Measurements from ENCODE around the gene PLS1. TPM values are rescaled to one million over a fixed set of nuclear protein-coding genes. Genes with fewer than 3 reads are reported as not detected.

PLS1 gene
- total and polyA plus RNA-seq, 2 of the 8 experiments (the other 6 are each of a cell fraction or from before 2014, with no cell fraction given): 18.7 to 44.7 TPM

DNA sequence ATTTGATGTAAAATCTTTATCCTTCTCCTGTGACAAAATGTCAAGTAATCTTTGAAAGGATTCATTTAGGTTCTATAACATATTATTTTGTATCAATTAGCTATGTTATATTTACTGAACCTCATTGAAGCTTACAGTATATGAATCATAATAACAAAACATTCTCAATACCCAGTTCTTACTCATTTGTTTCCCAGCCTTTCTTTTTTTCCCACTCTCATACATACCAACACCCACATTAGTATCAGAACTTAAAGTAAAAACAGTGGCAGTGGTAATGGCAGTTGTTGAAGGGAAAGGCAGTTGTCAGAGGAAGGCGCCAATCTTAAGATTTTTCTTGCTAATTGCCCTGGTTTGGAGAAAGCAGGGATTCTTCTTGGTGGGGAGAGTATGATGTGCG is 94.4 kb downstream of the PLS1 start:
- Histone ChIP-seq H2BK12ac (ENCODE audit: low read depth, low read length) (no peak overlapping the region), H2BK5ac (ENCODE audit: low read depth, low read length) (no peak overlapping the region)
- 89% methylated on average over 2 of the region's 2 CpGs; no CpG with 5 or more reads in 1 of the 2 experiments for WGBS, 2 experiments (ENCODE audit: extremely low coverage in 1 of 2, insufficient coverage in 1 of 2, insufficient read length in 1 of 2, insufficient replicate concordance in 2 of 2, low coverage in 1 of 2, low lambda C conversion rate in 2 of 2, missing lambda C conversion rate in 1 of 2)
- no peak for TF ChIP-seq NANOG (IDR thresholded peaks at IDR 0.05; ENCODE audit: insufficient read depth, low read depth, low read length, poor library complexity, severe bottlenecking)
- TF ChIP-seq KDM4A (IDR thresholded peaks at IDR 0.05; ENCODE audit: low read depth, low read length, severe bottlenecking): no peak
- TF ChIP-seq KDM1A (IDR thresholded peaks at IDR 0.05; ENCODE audit: borderline replicate concordance, low read length): no peak
- TF ChIP-seq HDAC6 (IDR thresholded peaks at IDR 0.05; ENCODE audit: low read depth, low read length): no peak
- TF ChIP-seq CHD2 (IDR thresholded peaks at IDR 0.05; ENCODE audit: low read length): no peak
- TF ChIP-seq BRCA1 (IDR thresholded peaks at IDR 0.05; ENCODE audit: low read depth, low read length): no peak
- no peak for TF ChIP-seq TEAD4 (IDR thresholded peaks at IDR 0.05; ENCODE audit: low read depth, low read length)
- no peak for TF ChIP-seq SIX5 (IDR thresholded peaks at IDR 0.05; ENCODE audit: low read depth, low read length)
- TF ChIP-seq HDAC2 (IDR thresholded peaks at IDR 0.05; ENCODE audit: borderline replicate concordance in 1 of 2, low read depth in 2 of 2, low read length in 2 of 2): no peak
- no peak for TF ChIP-seq POLR2A (IDR thresholded peaks at IDR 0.05; ENCODE audit: control extremely low read depth in 1 of 2, low read depth in 2 of 2, low read length in 2 of 2)
- no peak for TF ChIP-seq SIRT6 (IDR thresholded peaks at IDR 0.05; ENCODE audit: low read length)
- no peak for TF ChIP-seq SUZ12 (IDR thresholded peaks at IDR 0.05; ENCODE audit: low read length)
- TF ChIP-seq EGR1 (IDR thresholded peaks at IDR 0.05; ENCODE audit: borderline replicate concordance, low read depth, low read length): no peak
- no peak for TF ChIP-seq KDM5A (IDR thresholded peaks at IDR 0.05; ENCODE audit: low read length)
- TF ChIP-seq NRF1 (IDR thresholded peaks at IDR 0.05; ENCODE audit: low read depth, low read length): no peak

More for the DNA sequence above, 94.4 kb downstream of the PLS1 start:
- POLR2A ChIA-PET (ENCODE audit: partially characterized antibody): no interaction called here
- H4K8ac ChIP-seq (ENCODE audit: extremely low read depth, insufficient read depth, low read length): no peak overlapping the region
- no peak overlapping the region for H3K4me3 ChIP-seq (ENCODE audit: extremely low read depth in 1 of 4, insufficient read depth in 2 of 4, low read depth in 3 of 4, low read length in 4 of 4)
- H2BK15ac ChIP-seq (ENCODE audit: low read length): no peak overlapping the region
- no peak overlapping the region for H3K4me2 ChIP-seq (ENCODE audit: insufficient read depth in 1 of 2, low read depth in 2 of 2, low read length in 2 of 2)
- no peak overlapping the region for H2BK20ac ChIP-seq (ENCODE audit: low read length)
- H3K36me3 ChIP-seq (ENCODE audit: control insufficient read depth in 2 of 4, insufficient read depth in 4 of 4, low read length in 3 of 4): no peaks in the 10 kb centered on the region; a peak in 1 of 8 replicates
- no peak overlapping the region for H3K23ac ChIP-seq (ENCODE audit: insufficient read length)
- H3K4ac ChIP-seq (replicated peaks; ENCODE audit: insufficient read length, low read depth, low read length): no peak overlapping the region
- H2AFZ ChIP-seq (ENCODE audit: low read length): no peak overlapping the region
- no peak overlapping the region for H2AK5ac ChIP-seq (ENCODE audit: low read depth, low read length)
- no peaks in the 10 kb centered on the region for H3K4me1 ChIP-seq (replicated peaks in 1 of 4; ENCODE audit: control insufficient read depth in 3 of 4, insufficient read depth in 4 of 4, low read length in 3 of 4)
- no peak overlapping the region for H3K18ac ChIP-seq (ENCODE audit: extremely low read depth, low read length)
- no peak overlapping the region for H2BK120ac ChIP-seq (replicated peaks; ENCODE audit: low read depth, low read length)
- no peaks in the 10 kb centered on the region for H3K79me1 ChIP-seq (ENCODE audit: low read depth, low read length)
- H3K27ac ChIP-seq (ENCODE audit: low read depth, low read length): no peak overlapping the region
- no peak overlapping the region for H3K56ac ChIP-seq (replicated peaks; ENCODE audit: insufficient read length, low read depth, low read length)
- no peak overlapping the region for H3K14ac ChIP-seq (ENCODE audit: insufficient read length)
- H4K20me1 ChIP-seq (replicated peaks in 1 of 2; ENCODE audit: control insufficient read depth in 1 of 2, insufficient read depth in 2 of 2, low read length in 2 of 2): no peaks in the 10 kb centered on the region
- no peak overlapping the region for H4K5ac ChIP-seq (ENCODE audit: insufficient read length, low read depth, low read length)
- no peaks in the 10 kb centered on the region for H3K23me2 ChIP-seq (ENCODE audit: low read depth, low read length)
- H3K9me3 ChIP-seq (ENCODE audit: insufficient read depth in 2 of 2, low read depth in 1 of 2, low read length in 1 of 2): no peaks in the 10 kb centered on the region
- CTCF ChIA-PET (ENCODE audit: partially characterized antibody): no interaction called here
- FAIRE-seq: no peak
- H3K79me2 ChIP-seq (ENCODE audit: control insufficient read depth in 1 of 2, insufficient read depth in 2 of 2, low read length in 2 of 2): no peaks in the 10 kb centered on the region
- H4K91ac ChIP-seq (replicated peaks; ENCODE audit: insufficient read length, low read length): no peak overlapping the region
- DNase-seq (ENCODE audit: low read depth in 1 of 2, low spot score in 2 of 2): no peak
- no peaks in the 10 kb centered on the region for H3K27me3 ChIP-seq (replicated peaks in 1 of 4; ENCODE audit: control insufficient read depth in 3 of 4, extremely low read depth in 1 of 4, insufficient read depth in 3 of 4, low read length in 3 of 4)
- no peak overlapping the region for H3K9ac ChIP-seq (replicated peaks in 1 of 4; ENCODE audit: extremely low read depth in 1 of 4, low read depth in 3 of 4, low read length in 3 of 4)
